Fibroblast of skin of abdomen (primary cell): ENCODE results near the gene SCG2. TPM values are rescaled to one million over a fixed set of nuclear protein-coding genes. Genes with fewer than 3 reads are reported as not detected.

Source experiments
- DNase-seq: peaks from one replicate; pipeline ENCODE4 v3.0.0-alpha.2; 2013
- polyA plus RNA-seq, 2 experiments: library from polyadenylated mRNA; unstranded; fragments of 120-200 nt; gene quantifications; one replicate each; pipeline ENCODE4 v1.2.1, GENCODE V29; 2013; ENCODE audit not compliant: insufficient read length in 2 of 2

Gene SCG2, protein sequence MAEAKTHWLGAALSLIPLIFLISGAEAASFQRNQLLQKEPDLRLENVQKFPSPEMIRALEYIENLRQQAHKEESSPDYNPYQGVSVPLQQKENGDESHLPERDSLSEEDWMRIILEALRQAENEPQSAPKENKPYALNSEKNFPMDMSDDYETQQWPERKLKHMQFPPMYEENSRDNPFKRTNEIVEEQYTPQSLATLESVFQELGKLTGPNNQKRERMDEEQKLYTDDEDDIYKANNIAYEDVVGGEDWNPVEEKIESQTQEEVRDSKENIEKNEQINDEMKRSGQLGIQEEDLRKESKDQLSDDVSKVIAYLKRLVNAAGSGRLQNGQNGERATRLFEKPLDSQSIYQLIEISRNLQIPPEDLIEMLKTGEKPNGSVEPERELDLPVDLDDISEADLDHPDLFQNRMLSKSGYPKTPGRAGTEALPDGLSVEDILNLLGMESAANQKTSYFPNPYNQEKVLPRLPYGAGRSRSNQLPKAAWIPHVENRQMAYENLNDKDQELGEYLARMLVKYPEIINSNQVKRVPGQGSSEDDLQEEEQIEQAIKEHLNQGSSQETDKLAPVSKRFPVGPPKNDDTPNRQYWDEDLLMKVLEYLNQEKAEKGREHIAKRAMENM
- polyA plus RNA-seq (2013, experiment 1 of 2; ENCODE audit: insufficient read length), result 1.5 TPM
- polyA plus RNA-seq (2013, experiment 2 of 2; ENCODE audit: insufficient read length), result 1.4 TPM

GRCh38 chr2:223601932-223602666, at the start of gene SCG2:
Gene SCG2, minus strand, starts transcription at chr2:223602361. Its CDS starts 3,079 bp downstream, at chr2:223599282.
- DNase-seq, result peak; percentile 89

- DNase-seq, result peak; percentile 38
Observed at GRCh38 chr2:223649554-223650533, 47.7 kb upstream of the SCG2 start.

GRCh38 chr2:223648755-223649154, 46.6 kb upstream of the SCG2 start:
- DNase-seq, result no peak

DNA sequence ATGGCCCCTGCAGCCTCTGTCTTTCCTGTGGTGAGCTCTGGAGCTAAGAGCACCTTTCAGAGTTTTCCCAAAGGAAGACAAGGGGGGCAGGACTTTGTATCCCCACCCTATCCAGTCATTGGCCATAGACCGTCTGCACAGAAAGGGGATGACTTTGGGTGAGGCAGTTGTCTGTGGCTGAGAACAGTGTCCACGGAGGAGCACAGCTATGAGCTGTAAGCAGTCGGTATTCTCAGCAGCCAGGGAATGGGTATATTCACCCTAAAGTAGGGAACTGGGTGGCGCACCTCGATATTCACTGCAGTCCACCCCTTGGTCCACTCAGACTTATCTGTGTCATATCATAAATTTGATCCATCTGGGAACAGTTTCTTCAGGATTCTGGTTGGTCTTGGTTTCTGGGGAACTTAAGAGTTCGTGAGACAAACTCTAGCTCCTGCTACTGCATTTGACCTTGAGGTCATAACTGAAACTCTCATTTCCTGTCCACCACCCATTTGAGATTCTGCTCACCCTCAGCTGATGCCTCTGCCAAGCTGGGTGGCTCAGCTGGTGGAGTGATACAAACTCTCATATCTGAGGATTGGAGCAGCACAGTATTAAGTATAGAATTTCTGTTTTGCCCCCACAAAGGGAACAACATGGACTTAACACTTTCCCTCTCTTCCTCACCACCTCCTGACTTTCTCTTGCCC, 45.2 kb upstream of the SCG2 start:
- DNase-seq, result no peak

DNA sequence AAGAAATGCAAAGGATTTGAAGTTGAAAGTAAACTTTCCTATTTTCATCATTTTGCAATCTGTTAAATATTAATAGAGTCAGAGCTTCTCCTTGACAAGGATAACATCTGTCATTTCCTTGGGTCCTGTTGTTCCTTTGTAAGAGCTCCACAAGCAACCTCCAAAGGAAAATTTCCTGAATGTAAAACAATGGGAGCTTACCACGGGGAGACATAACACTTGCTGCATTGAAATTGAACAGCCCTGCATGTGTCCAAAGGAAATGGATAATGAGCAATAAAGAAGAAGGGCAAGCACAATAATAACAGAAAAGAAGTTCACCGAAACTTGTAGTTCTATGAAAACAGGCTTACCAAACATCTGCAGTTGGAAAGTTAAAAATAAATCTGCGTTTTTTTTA, 42.0 kb upstream of the SCG2 start:
- DNase-seq, result no peak

DNA sequence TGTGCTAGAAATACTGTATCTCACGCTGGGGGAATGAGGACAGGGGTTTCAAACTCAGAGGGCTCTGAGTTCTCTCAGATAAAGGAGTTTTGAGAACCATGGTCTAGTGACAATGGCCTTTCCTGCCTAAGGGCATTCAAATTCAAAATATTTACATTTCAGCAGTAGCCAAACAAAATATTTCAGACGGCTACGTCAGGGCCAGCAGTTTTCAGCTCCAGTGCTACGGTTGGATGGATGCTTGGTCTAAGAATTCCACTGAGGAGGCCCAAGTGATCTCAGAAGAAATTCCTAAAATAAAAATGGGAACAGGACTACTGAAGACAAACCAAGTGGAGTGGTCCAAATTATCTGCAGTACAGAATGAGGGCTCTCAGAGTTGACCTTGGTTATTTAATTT, 41.1 kb upstream of the SCG2 start:
- DNase-seq, result no peak

GRCh38 chr2:223642506-223642905, 40.3 kb upstream of the SCG2 start:
- no peak for DNase-seq

- DNase-seq, result no peak
Observed at GRCh38 chr2:223641082-223641481, 38.9 kb upstream of the SCG2 start.

- peak; percentile 66 for DNase-seq
Observed at GRCh38 chr2:223635080-223635479, 32.9 kb upstream of the SCG2 start.

DNA sequence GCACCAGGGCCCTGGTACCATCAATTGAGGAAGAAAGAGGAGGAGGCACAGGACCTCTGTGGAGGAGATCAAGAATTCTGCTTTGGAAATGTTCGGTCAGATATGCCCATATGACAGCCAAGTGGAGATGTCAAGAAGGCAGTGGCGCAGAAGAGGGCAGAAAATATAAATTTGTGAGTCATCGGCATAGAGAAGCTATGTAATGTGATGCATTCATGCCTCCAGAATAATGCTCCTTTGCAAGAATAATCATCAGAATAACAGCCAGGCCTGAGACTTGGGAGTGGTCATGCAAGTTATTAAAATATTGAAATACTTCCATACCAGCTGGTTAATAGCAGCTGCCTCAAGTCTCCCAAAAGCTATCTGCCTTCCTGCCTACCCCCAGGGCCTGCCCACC, 32.1 kb upstream of the SCG2 start:
- no peak for DNase-seq

DNA sequence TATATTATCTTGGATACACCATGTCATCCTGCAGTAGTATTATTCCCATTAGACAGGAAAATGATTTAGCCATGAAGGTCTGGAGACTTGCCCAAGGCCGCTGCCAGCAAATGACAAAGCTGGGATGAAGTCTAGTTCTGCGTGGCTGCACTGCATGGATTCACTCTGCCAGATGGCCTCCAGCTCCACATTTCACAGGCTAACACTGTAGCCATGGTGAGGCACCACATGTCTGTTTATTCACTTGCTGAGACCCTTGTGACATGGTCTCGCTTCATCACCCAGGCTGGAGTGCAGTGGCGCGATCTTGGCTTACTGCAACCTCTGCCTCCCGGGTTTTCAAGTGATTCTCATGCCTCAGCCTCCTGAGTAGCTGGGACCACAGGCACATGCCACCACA, 31.5 kb upstream of the SCG2 start:
- peak; percentile 20 for DNase-seq

- no peak for DNase-seq
Observed at GRCh38 chr2:223632826-223633225, 30.7 kb upstream of the SCG2 start.

DNA sequence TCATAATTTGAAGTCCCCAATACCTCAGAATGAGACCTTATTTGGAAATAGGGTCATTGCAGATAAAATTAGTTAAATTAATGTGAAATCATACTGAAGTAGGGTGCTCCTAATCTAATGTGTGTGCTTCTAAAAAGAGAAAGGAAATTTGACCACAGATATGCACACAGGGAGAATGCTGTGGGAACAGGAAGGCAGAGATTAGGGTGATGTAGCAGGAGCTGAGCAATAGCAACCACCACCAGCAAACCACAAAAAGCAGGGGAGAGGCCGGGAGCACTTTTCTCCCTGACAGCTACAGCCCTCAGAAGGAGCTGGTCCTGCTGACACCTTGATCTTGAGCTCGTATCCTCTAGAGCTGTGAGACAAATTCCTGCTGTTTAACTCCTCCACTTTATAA, 24.6 kb upstream of the SCG2 start:
- DNase-seq, result peak; percentile 90

DNA sequence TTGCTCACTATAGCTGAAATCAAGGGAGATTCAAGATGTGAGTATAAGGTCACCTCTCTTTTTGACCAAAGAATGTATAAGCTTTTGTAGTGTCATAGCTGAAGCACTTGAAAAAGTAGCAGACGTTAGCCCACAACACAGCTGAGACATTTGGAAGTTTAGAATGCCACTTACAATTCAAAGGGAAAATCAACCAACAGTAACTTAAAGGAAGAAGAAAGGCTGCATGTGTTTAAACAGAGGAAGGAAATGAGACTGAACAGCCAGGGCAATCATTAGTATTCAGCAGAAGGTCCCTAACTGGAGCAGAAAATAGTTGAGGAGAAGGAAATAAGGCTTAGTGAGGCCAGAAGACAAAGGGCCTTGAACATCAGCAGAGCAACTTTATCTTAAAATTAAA, 23.5 kb upstream of the SCG2 start:
- DNase-seq, result no peak

- no peak for DNase-seq
Observed at GRCh38 chr2:223621901-223622300, 19.7 kb upstream of the SCG2 start.

DNA sequence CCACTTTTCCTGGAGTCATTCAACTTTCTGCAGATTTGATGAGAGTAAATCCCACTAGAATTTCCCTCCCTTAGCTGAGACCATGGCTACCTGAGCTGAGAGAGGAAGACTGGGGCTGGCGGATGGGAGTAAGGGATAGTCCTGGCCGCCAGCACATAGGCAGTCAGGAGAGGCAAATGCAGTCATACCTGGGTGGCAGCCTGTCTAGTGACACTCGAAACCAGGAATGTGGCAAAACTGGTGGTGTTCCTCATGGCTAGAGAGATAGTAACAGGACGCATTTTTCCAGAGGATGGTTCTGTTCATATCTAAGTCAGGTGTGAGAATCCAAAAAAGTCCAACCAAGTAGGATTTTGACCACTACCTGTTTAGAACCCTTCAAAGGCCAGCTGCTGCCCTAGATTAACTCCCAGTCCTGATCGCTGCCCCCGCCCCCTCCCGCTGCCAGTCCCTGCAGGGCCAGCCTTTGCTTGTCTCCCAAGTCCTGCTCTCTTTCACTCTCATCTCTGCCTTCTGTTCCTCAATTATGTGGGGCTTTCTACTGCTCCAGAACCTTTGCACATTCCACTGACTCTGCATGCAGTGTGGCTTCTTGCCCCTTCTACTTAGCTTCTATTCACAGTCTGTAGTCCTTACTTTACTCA, 17.4 kb upstream of the SCG2 start:
- no peak for DNase-seq

- DNase-seq, result no peak
Observed at GRCh38 chr2:223618172-223619035, 16.2 kb upstream of the SCG2 start.

DNA sequence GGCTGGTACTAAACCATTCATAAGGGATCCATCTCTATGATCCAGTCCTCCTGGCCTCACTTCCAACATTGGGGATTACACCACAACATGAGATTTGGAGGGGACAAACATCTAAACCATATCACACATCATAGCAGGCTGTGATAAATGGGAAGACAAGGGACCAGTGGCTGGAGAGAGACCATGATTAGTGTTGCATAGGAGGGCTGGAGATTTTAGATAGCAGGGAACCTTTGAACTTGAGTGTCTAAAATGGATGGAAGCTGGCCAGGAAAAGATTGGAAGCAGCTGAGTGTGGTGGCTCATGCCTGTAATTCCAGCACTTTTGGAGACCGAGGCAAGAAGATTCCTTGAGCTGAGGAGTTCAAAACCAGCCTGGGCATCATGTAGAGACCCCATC, 12.4 kb upstream of the SCG2 start:
- DNase-seq, result no peak

- DNase-seq, result peak; percentile 98
Observed at GRCh38 chr2:223613017-223613950, 11.1 kb upstream of the SCG2 start.
